Activated CD4-positive, alpha-beta T cell treated with anti-CD3 and anti-CD28 coated beads, Interleukin-2, amount 50 U/mL, for 1 hour (primary cell): ENCODE measurements around the gene SGCD.
"Not testable (repeated sequence)": the region's sequence is repeated elsewhere in the genome, so short reads cannot be mapped to it uniquely, and the experiment has no call there.

ENCODE experiments used
- DNase-seq: peaks from one replicate; pipeline ENCODE4 v3.0.0-alpha.2; 2020

SGCD gene

GRCh38 chr5:156589104-156589945 lies 262.4 kb downstream of the SGCD start:
- DNase-seq = no peak

- DNase-seq = no peak
Observed at GRCh38 chr5:156589946-156590216, 262.9 kb downstream of the SGCD start.

- DNase-seq = no peak
Observed at GRCh38 chr5:156590978-156591377, 264.0 kb downstream of the SGCD start.

GRCh38 chr5:156591631-156592030 lies 264.7 kb downstream of the SGCD start:
- no peak for DNase-seq

- no peak for DNase-seq
Observed at GRCh38 chr5:156593546-156593945, 266.6 kb downstream of the SGCD start.

GRCh38 chr5:156594406-156594805 lies 267.4 kb downstream of the SGCD start:
- DNase-seq = no peak

GRCh38 chr5:156595132-156595787 lies 268.3 kb downstream of the SGCD start:
- no peak for DNase-seq

- DNase-seq = no peak
Observed at GRCh38 chr5:156597276-156597675, 270.3 kb downstream of the SGCD start.

GRCh38 chr5:156598964-156599363 lies 272.0 kb downstream of the SGCD start:
- no peak for DNase-seq

- DNase-seq = not testable (repeated sequence)
Observed at GRCh38 chr5:156610582-156610981, 283.6 kb downstream of the SGCD start.

GRCh38 chr5:156615901-156616300 lies 288.9 kb downstream of the SGCD start:
- no peak for DNase-seq

- no peak for DNase-seq
Observed at GRCh38 chr5:156617426-156617825, 290.5 kb downstream of the SGCD start.

- DNase-seq = no peak
Observed at GRCh38 chr5:156618601-156619000, 291.6 kb downstream of the SGCD start.

GRCh38 chr5:156621719-156622118 lies 294.8 kb downstream of the SGCD start:
- DNase-seq = no peak

- no peak for DNase-seq
Observed at GRCh38 chr5:156623381-156624040, 296.5 kb downstream of the SGCD start.

GRCh38 chr5:156624686-156625085 lies 297.7 kb downstream of the SGCD start:
- no peak for DNase-seq

GRCh38 chr5:156628421-156628820 lies 301.5 kb downstream of the SGCD start:
- DNase-seq = no peak

GRCh38 chr5:156631005-156631404 lies 304.0 kb downstream of the SGCD start:
- no peak for DNase-seq

- no peak for DNase-seq
Observed at GRCh38 chr5:156634301-156634700, 307.3 kb downstream of the SGCD start.

- no peak for DNase-seq
Observed at GRCh38 chr5:156640691-156641241, 313.8 kb downstream of the SGCD start.

- no peak for DNase-seq
Observed at GRCh38 chr5:156641686-156642085, 314.7 kb downstream of the SGCD start.

GRCh38 chr5:156647034-156647451 lies 320.1 kb downstream of the SGCD start:
- no peak for DNase-seq

GRCh38 chr5:156654444-156654843 lies 327.5 kb downstream of the SGCD start:
- no peak for DNase-seq

- no peak for DNase-seq
Observed at GRCh38 chr5:156655732-156656131, 328.8 kb downstream of the SGCD start.
